Measurements from ENCODE around the gene FAM114A2.
A peak's percentile ranks its signal among the peaks of the same experiment; 100 is the strongest.

The FAM114A2 gene

GRCh38 chr5:153959134-153959957 is 79.4 kb downstream of the FAM114A2 start:
- TF ChIP-seq CTCF (IDR thresholded peaks at IDR 0.05; ENCODE audit: low read depth, low read length, missing control alignments), result no peak

GRCh38 chr5:153957205-153957604 is 81.5 kb downstream of the FAM114A2 start:
- H3K4me3 ChIP-seq (ENCODE audit: low read depth, low read length), result no peak overlapping the region
- in situ Hi-C loops (cut with HindIII; ENCODE audit: low sequenced_read_pairs), result no loop called here
- no peak for DNase-seq (ENCODE audit: low read depth)
- TF ChIP-seq CTCF (IDR thresholded peaks at IDR 0.05; ENCODE audit: low read depth, low read length, missing control alignments), result no peak

More at GRCh38 chr5:153959134-153959957, 79.4 kb downstream of the FAM114A2 start:
- H3K4me3 ChIP-seq (ENCODE audit: low read depth, low read length), result no peak overlapping the region
- in situ Hi-C loops (cut with HindIII; ENCODE audit: low sequenced_read_pairs), result no loop called here
- DNase-seq (ENCODE audit: low read depth), result peak; percentile 43

GRCh38 chr5:153953411-153953810 is 85.3 kb downstream of the FAM114A2 start:
- no peak for TF ChIP-seq CTCF (IDR thresholded peaks at IDR 0.05; ENCODE audit: low read depth, low read length, missing control alignments)
- in situ Hi-C loops (cut with HindIII; ENCODE audit: low sequenced_read_pairs), result no loop called here
- no peak overlapping the region for H3K4me3 ChIP-seq (ENCODE audit: low read depth, low read length)
- no peak for DNase-seq (ENCODE audit: low read depth)

GRCh38 chr5:153952893-153953292 is 85.8 kb downstream of the FAM114A2 start:
- TF ChIP-seq CTCF (IDR thresholded peaks at IDR 0.05; ENCODE audit: low read depth, low read length, missing control alignments), result no peak
- no peak overlapping the region for H3K4me3 ChIP-seq (ENCODE audit: low read depth, low read length)
- no peak for DNase-seq (ENCODE audit: low read depth)
- in situ Hi-C loops (cut with HindIII; ENCODE audit: low sequenced_read_pairs), result no loop called here

GRCh38 chr5:153952057-153952456 is 86.7 kb downstream of the FAM114A2 start:
- TF ChIP-seq CTCF (IDR thresholded peaks at IDR 0.05; ENCODE audit: low read depth, low read length, missing control alignments), result no peak
- H3K4me3 ChIP-seq (ENCODE audit: low read depth, low read length), result no peak overlapping the region
- in situ Hi-C loops (cut with HindIII; ENCODE audit: low sequenced_read_pairs), result no loop called here
- DNase-seq (ENCODE audit: low read depth), result no peak

- no peak for DNase-seq (ENCODE audit: low read depth)
- no peak for TF ChIP-seq CTCF (IDR thresholded peaks at IDR 0.05; ENCODE audit: low read depth, low read length, missing control alignments)
- no peak overlapping the region for H3K4me3 ChIP-seq (ENCODE audit: low read depth, low read length)
- in situ Hi-C loops (cut with HindIII; ENCODE audit: low sequenced_read_pairs), result no loop called here
These were observed 97.4 kb downstream of the FAM114A2 start for GRCh38 chr5:153941265-153941664.
